NT2/D1 (cell line): ENCODE data around the gene FSTL4.

ENCODE experiments used
- SUZ12 ChIP-seq: IDR thresholded peaks from 2 replicates; pipeline ENCODE4 v1.6.1; 2011; ENCODE audit not compliant: insufficient read length, insufficient read depth; ENCODE audit errors: extremely low read depth
- YY1 ChIP-seq: IDR thresholded peaks from 2 replicates; pipeline ENCODE4 v1.6.1; 2011; ENCODE audit not compliant: insufficient read length, insufficient read depth
- ZNF274 ChIP-seq: IDR thresholded peaks from 2 replicates; pipeline ENCODE4 v1.6.1; 2011; ENCODE audit warnings: mild to moderate bottlenecking, low read depth, low read length

DNA sequence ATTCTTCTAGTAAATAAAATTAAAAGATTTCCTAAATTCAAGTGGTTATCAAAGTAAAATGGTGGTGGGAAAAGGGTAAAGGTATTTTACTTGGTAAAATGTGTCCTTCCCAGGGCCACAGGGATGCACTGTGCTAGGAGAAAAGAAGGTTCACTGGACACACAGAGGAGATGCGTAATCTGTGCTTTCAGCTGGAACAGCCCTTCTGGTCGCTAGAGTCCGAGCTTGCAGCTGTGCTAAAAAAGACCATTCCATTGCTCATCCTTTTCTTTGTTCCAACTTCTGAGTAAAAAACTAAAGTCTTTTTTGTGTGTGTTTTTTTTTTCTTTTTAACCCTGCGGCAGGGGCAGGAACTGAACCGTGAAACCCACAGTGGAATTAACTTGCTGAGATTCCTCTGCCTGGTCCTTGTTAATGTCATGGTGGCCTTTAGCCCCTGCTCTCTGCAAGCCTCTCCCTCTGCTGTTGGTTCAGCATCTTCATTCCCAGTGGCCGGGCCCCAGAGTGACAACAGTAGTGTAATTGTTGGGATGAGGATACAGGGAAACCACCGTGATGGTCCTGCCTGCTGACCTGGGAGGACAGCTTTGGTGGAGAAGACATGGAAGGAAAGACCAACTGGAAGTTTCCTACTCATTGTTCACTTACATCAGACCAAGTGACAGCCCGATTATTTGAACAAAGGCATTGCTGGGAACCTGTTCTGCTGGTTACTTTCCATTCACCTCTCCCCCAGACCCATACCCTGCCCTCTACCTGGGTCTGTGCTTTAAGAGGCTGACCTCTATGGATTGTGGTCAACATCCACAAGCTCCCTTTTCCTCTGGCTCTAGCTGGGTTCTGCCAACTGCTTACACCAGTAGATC is 31.9 kb upstream of the FSTL4 start:
- TF ChIP-seq ZNF274 (no peak), SUZ12 (no peak), YY1 (no peak)
